ENCODE results near the gene CRYL1.

CRYL1 gene

DNA sequence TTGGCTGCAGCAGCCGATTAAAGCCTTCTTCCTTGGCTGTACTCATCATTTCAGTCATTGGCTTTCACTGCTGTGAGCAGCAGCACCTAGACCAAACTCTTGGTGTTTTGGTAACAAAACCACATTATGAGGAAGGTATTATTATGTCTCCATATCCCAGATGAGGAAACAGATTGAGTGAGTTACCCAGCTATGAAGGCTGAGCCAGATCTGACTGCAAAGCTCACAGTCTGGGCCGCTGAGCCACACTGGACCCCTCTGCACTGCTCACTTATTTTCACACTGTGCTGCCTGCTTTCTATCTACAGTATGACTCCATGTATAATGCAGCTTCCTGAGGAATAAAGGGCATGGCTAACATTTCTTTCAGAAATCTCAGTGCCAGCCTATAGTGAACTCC, 24.5 kb downstream of the CRYL1 start:
- Histone ChIP-seq H3K27ac (ENCODE audit: low read length) (no peak overlapping the region), H4K20me1 (ENCODE audit: insufficient read depth, low read length) (no peaks in the 10 kb centered on the region), H3K79me2 (ENCODE audit: low read length) (no peaks in the 10 kb centered on the region), H3K4me1 (ENCODE audit: low read length) (no peaks in the 10 kb centered on the region), H3K27me3 (replicated peaks; ENCODE audit: insufficient read depth, low read length) (no peaks in the 10 kb centered on the region), H2AFZ (ENCODE audit: low read length) (no peak overlapping the region), H3K9ac (ENCODE audit: low read length) (no peak overlapping the region), H3K4me2 (ENCODE audit: low read depth, low read length) (no peak overlapping the region), H3K9me2 (replicated peaks; ENCODE audit: insufficient read depth, low read length) (no peaks in the 10 kb centered on the region), H3K9me3 (replicated peaks; ENCODE audit: insufficient read depth, low read length) (no peaks in the 10 kb centered on the region), H3F3A (ENCODE audit: insufficient read depth, low read length) (no peaks in the 10 kb centered on the region), H3K36me3 (replicated peaks; ENCODE audit: insufficient read depth, low read length) (no peaks in the 10 kb centered on the region), H3K4me3 (ENCODE audit: low read length) (no peak overlapping the region)
- DNase-seq = no peak
- TF ChIP-seq EZH2phosphoT487 (IDR thresholded peaks at IDR 0.05; ENCODE audit: low read length) (no peak), EZH2 (optimal IDR thresholded peaks at IDR 0.05; ENCODE audit: low read depth, low read length) (no peak)
- TF ChIP-seq, protein P1, sequence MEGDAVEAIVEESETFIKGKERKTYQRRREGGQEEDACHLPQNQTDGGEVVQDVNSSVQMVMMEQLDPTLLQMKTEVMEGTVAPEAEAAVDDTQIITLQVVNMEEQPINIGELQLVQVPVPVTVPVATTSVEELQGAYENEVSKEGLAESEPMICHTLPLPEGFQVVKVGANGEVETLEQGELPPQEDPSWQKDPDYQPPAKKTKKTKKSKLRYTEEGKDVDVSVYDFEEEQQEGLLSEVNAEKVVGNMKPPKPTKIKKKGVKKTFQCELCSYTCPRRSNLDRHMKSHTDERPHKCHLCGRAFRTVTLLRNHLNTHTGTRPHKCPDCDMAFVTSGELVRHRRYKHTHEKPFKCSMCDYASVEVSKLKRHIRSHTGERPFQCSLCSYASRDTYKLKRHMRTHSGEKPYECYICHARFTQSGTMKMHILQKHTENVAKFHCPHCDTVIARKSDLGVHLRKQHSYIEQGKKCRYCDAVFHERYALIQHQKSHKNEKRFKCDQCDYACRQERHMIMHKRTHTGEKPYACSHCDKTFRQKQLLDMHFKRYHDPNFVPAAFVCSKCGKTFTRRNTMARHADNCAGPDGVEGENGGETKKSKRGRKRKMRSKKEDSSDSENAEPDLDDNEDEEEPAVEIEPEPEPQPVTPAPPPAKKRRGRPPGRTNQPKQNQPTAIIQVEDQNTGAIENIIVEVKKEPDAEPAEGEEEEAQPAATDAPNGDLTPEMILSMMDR (IDR thresholded peaks at IDR 0.05; ENCODE audit: low read length) = no peak

DNA sequence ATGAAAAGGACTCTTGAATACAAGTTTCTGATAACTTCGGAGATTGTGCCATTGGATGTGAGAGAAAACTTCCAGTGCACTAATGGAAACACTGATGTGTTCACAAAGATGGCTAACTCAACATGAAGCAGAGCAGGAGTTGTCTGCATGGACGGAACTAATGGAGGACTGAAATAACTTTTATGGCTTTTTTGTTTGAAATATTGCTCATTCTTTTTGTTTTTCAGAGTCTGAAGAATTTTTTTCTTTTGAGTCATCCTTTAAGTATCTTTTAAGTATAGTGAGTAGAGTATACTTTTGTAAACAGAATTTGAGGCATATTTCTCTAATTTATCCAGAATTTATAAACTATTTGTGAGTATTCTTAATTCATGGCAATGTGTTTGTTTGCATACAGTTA, 25.7 kb downstream of the CRYL1 start:
- H3K4me3 ChIP-seq (ENCODE audit: low read length) = no peak overlapping the region
- H3K9ac ChIP-seq (ENCODE audit: low read length) = no peak overlapping the region
- TF ChIP-seq EZH2 (optimal IDR thresholded peaks at IDR 0.05; ENCODE audit: low read depth, low read length) (no peak), EZH2phosphoT487 (IDR thresholded peaks at IDR 0.05; ENCODE audit: low read length) (no peak)
- TF ChIP-seq, protein P1 (IDR thresholded peaks at IDR 0.05; ENCODE audit: low read length) = no peak
- no peaks in the 10 kb centered on the region for H4K20me1 ChIP-seq (ENCODE audit: insufficient read depth, low read length)
- no peaks in the 10 kb centered on the region for H3K27me3 ChIP-seq (replicated peaks; ENCODE audit: insufficient read depth, low read length)
- H3K9me3 ChIP-seq (replicated peaks; ENCODE audit: insufficient read depth, low read length) = no peaks in the 10 kb centered on the region
- H2AFZ ChIP-seq (ENCODE audit: low read length) = no peak overlapping the region
- H3K4me1 ChIP-seq (ENCODE audit: low read length) = no peaks in the 10 kb centered on the region
- no peak overlapping the region for H3K27ac ChIP-seq (ENCODE audit: low read length)
- H3F3A ChIP-seq (ENCODE audit: insufficient read depth, low read length) = no peaks in the 10 kb centered on the region
- H3K36me3 ChIP-seq (replicated peaks; ENCODE audit: insufficient read depth, low read length) = no peaks in the 10 kb centered on the region
- no peak overlapping the region for H3K4me2 ChIP-seq (ENCODE audit: low read depth, low read length)
- DNase-seq = no peak
- H3K9me2 ChIP-seq (replicated peaks; ENCODE audit: insufficient read depth, low read length) = no peaks in the 10 kb centered on the region
- H3K79me2 ChIP-seq (ENCODE audit: low read length) = no peaks in the 10 kb centered on the region

DNA sequence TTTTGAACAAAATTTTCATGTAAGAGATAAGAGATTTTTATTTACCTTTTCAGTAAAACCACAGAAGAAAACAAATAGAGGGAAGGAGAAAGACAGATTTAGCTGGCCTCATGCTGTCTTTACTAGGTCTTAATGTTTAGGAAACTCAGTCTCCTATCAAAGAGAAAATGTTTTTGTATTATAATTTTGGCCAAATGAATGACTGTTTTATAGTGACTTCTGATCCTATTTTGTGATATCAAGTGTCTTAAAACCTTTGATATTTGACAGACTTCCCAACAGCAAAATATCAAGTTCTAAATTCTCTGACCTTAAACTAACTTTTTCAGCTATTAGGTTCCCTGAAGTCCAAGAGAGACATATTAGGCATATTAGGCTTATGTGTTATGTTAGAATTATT, 27.0 kb downstream of the CRYL1 start:
- Histone ChIP-seq H3K4me3 (ENCODE audit: low read length) (no peak overlapping the region), H2AFZ (ENCODE audit: low read length) (no peak overlapping the region), H4K20me1 (ENCODE audit: insufficient read depth, low read length) (no peaks in the 10 kb centered on the region), H3K79me2 (ENCODE audit: low read length) (no peaks in the 10 kb centered on the region), H3K9me3 (replicated peaks; ENCODE audit: insufficient read depth, low read length) (no peaks in the 10 kb centered on the region), H3K36me3 (replicated peaks; ENCODE audit: insufficient read depth, low read length) (no peaks in the 10 kb centered on the region), H3F3A (ENCODE audit: insufficient read depth, low read length) (no peaks in the 10 kb centered on the region), H3K27me3 (replicated peaks; ENCODE audit: insufficient read depth, low read length) (no peaks in the 10 kb centered on the region), H3K4me1 (ENCODE audit: low read length) (no peaks in the 10 kb centered on the region), H3K27ac (ENCODE audit: low read length) (no peak overlapping the region), H3K4me2 (ENCODE audit: low read depth, low read length) (no peak overlapping the region), H3K9ac (ENCODE audit: low read length) (no peak overlapping the region), H3K9me2 (replicated peaks; ENCODE audit: insufficient read depth, low read length) (no peaks in the 10 kb centered on the region)
- TF ChIP-seq EZH2phosphoT487 (IDR thresholded peaks at IDR 0.05; ENCODE audit: low read length) = no peak
- TF ChIP-seq EZH2 (optimal IDR thresholded peaks at IDR 0.05; ENCODE audit: low read depth, low read length) = no peak
- TF ChIP-seq, protein P1 (IDR thresholded peaks at IDR 0.05; ENCODE audit: low read length) = no peak
- DNase-seq = no peak

Measured in MM.1S (cell line).